Erythroblast (primary cell): Measurements from ENCODE around the gene PITX1.

Source experiments
- DNase-seq, 2 experiments: peaks; one replicate each; lab custom pipeline; 2025; lab: John Stamatoyannopoulos, UW
- GATA1 ChIP-seq: IDR thresholded peaks from 2 replicates; pipeline ENCODE4 v1.6.1; 2011; ENCODE audit warnings: low read depth, mild to moderate bottlenecking, control low read depth, low read length, moderate library complexity
- POLR2A ChIP-seq: IDR thresholded peaks from 2 replicates; pipeline ENCODE4 v1.6.1; 2011; ENCODE audit warnings: mild to moderate bottlenecking, low read length

The PITX1 gene

DNA sequence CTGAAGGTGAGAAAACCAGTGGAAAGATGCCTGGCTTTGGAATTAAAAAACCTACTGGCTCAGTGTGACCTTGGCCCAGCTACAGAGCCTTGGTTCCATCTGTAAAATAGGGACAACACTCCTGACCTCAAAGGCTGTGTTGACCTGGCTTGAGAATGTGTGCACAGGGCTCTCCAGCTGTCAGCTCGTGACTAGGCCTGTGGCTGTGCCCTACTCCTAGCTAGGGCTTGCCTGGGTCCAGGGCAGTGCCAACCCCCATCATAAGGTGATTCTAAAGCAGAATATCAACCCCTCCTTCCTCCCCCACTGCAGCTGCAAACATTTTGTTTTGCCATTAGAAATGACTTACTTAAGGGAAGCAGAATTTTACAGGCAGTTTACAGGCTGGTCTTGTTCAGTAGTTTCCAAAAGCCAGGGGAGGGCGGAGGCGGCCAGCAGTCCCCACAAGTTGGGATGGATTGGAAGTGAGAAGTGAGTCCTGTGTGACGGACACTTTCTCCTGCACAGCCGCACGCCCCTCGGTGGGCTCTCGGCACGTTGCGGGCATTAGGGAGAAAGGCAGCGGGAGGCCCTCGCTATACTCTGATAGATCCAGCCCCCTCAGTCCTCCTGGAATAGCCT lies 7.3 kb downstream of the PITX1 start:
- no peak for TF ChIP-seq POLR2A
- no peak for TF ChIP-seq GATA1

DNA sequence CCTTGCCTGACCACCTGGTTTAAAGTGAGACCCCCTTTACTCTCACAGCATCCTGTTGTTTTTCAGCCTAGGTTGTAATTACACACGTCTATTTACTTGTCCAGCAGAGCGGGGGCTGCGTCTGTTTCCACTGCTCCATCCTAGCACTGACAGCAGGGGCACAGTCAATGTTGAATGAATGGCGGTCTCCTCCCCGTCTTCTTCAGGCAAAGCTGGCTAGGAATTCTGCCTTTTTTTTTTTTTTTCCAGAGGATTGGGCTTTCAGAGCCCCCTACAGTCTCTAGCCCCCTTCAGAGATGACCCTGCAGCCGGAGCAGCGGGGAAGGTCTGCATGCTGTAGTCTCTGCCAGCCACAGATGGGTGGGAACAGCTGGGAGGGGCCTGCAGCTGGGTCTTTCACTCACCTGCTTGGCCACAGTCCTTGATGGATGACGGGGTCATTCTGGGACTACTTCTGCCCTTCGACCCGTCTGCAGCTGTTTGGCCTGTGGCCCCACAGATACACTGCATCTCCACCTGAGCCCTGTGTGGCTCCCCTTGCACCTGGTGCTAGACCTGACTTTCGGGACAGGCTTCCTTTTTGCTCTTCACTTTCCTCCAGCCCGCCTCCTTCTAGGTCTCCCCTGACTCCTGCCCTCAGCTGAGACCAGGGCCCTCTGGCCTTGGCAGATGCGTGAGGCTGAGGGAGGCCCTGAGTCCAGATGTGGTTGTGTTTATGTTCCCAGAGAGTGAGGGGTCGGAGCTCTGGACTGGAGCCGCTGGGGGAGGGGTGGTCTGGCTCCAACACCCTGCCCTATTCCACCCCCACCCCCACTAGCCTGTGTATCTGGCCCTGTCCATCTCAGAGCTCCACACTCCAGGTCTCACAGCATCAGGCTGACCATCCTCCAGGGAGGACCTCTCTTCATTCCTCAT lies 8.0 kb downstream of the PITX1 start:
- DNase-seq, result no peak
- TF ChIP-seq POLR2A, result no peak
- TF ChIP-seq GATA1, result no peak

More for the DNA sequence above, 7.3 kb downstream of the PITX1 start:
- DNase-seq, result no peak

DNA sequence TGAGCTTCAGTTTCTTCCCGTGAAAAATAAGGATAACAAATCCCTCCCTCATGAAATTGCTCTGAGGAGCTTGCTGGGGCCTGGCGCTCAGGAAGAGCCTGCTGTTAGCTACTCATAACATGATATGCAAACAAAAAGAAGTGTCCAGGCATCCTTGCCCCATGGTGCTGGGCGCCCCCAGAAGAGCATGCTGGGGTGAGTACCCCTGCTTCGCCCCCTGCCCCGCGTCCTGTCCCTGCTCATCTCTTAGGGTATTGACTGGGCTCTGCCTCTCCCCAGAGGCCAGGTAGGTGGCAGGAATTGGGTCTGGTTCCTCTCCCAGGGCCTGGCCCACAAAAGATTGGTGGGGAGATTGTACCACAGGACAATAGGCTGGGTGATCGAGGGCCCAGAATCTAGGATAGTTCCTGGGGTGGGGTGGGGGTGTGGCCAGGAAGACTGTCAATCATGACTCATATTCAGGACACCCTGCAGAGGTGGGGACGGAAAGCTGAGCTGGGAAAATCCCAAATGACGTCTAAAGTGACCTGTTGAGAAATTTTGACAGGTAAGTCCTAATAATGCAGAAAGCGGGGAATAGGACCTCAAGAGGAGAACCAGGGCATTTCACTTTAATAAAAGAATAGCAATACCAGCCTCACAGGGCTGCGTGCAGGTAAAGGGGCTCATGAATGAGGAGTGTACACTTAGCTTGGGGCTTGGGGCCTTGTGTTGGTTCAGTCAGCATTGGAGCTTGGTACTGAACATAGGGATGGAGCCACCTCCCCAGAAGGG lies 8.9 kb downstream of the PITX1 start:
- no peak for DNase-seq
- no peak for TF ChIP-seq POLR2A
- TF ChIP-seq GATA1, result no peak

DNA sequence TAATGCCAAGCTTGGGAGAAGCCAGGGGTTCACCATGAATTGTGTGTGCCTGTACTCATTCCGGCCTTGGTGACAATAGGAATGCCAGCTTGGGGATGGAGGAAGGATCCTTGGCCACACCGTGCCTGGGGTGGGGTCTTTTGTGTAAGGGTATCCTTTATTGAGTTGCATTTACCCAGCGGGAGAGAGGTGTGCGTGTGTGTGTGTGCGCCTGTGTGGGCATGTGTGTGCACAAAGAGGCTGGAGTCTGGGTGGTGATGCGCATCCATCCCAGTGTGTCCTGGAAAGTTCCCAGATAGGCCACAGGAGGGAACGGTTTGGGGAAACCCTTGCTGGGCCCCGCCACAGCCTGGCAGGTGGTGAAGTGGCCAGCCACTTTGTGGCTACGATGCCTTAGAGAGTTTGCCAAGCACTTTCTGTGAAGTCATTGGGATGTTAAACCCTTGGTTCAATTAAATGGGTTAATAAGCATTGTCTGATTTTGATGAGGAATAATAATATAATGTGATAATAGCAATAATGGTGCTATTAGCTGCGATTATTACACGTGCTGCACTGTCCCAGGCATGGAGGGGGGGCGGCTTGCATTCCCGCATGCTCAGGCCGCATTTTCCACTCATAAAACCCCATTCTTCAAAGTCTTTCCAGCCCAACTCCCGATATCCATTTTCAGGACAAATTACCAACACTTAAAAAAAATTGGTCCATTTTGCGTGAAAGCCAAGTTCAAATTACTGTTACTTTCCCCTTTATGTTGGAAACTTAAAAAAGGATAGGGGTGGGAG lies 13.7 kb downstream of the PITX1 start:
- TF ChIP-seq GATA1 (no peak), POLR2A (no peak)
- DNase-seq, result no peak

DNA sequence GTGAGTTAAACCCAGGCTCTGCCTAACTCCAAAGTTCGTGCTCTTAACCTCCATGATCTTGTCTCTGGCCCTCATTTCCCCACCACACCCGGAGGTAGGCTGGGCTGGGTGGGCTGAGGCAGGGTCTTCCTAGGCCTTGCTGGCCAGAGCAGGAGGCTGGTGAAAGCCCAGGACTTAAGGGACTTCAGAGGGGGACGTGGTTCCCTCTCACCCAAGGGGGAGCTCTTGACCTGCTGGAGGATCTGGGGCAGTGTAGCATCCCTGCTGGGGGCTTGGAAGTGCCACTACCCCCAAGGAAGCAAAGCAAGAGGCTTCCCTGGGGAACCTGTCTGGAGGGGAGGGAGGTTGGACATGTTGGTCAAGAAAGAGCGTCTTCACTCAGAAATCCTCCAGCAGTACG lies 14.7 kb downstream of the PITX1 start:
- TF ChIP-seq GATA1, result no peak
- DNase-seq, result peak in 1 of 2 experiments; percentile 21

DNA sequence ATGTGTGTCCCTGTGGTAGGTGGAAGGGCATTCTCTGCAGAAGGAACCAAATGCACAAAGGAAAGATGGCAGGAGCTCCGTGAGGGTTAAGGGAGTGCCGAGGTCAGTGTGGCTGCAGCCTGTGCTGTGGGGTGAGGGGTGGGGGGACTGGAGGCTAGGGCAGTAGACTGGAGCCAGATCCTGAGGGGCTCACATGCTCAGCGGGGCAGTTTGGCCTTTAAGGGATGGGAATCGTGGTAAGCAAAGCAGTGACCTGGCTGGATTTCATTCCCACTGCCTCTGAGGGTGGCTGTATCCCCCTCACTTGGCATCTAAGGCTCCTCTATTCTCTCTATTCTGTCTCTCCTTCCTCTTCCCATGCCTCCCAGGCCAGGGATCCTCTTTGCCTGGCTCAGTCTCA lies 15.6 kb downstream of the PITX1 start:
- no peak for DNase-seq
- TF ChIP-seq GATA1, result no peak
- TF ChIP-seq POLR2A, result no peak

DNA sequence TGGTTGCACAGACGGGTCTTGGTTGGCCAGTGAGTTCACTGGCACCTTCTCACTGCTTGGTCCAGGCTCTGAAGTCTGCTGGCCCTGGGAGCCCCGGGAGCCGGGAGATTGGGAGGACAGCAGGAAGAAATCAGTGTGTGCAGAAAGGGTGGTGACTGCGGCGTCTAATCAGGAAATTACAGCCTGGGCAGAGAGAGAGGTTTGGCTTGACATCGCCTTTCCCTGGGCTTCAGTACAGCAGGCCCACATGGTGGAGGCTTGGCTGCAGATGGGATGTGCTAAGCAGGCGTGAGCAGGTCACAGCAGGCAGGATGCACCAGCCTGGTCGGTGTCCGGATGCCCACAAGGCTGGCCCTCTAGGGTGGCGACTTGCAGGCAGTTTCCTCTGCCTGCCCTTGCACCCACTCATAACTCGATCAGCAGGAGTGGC lies 17.2 kb downstream of the PITX1 start:
- no peak for DNase-seq
- no peak for TF ChIP-seq GATA1
- no peak for TF ChIP-seq POLR2A

DNA sequence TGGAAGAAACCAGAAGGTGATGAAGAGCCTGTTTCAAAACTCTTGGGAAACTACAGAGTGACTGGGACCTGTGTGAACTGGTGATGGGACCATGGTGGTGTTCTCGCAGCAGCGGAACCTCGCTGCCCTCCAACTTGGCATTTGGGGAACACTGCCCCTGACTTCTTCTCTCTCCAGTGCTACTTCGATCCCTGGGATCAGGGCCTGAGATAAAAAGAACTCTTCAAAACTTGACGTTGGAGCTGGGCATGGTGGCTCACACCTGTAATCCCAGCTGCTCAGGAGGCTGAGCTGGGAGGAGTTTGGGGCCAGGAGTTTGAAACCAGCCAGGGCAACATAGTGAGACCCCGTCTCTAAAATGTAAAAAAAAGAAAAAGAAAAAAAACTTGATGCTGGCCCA lies 18.1 kb downstream of the PITX1 start:
- no peak for DNase-seq
- no peak for TF ChIP-seq GATA1
- TF ChIP-seq POLR2A, result no peak

DNA sequence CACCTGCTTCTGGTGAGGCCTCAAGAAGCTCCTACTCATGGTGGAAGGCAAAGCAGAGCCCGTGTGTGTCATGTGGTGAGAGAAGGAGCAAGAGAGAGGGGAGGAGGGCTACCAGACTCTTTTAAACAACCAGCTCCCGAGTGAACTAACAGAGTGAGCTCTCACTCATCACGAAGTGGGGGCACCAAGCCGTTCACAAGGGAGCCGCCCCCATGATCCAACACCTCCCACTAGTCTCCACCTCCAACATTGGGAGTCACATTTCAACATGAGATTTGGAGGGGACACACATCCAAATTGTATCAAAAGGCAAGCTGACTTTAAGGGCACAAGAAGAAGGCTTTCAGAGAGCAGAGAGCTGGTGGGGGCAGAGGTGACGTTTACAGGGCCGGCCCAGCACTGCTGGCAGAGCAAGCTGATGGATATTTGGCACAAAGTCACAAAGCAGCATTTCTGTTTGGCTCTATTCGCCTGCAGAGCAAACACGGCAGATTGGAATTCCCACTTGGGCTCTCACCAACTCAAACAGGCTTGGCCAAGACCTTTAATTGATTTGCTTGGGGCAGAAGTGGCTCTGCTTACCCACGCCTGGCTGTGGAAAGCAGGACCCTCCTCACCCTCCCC lies 20.0 kb downstream of the PITX1 start:
- TF ChIP-seq GATA1 (no peak), POLR2A (no peak)
- no peak for DNase-seq

DNA sequence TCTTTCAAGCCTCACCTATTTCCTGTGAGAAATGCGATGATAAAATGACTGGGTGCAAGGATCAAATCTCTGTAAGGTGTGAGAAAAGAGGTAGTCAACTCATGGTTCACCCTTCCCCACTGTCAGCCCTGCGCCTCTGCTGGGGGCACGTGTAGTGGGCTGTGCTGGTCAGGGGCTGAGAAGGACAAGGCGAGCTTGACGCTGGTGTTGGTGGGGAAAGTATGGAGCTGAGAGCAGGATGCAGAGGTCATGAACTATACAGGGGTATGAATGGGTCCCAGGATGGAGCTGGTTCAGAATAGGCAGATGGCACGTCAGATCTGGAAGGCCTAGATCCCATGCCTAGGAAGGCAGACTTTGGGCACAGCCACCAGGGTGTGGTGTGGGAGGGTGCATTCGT lies 20.6 kb downstream of the PITX1 start:
- DNase-seq, result no peak
- no peak for TF ChIP-seq POLR2A
- TF ChIP-seq GATA1, result no peak

DNA sequence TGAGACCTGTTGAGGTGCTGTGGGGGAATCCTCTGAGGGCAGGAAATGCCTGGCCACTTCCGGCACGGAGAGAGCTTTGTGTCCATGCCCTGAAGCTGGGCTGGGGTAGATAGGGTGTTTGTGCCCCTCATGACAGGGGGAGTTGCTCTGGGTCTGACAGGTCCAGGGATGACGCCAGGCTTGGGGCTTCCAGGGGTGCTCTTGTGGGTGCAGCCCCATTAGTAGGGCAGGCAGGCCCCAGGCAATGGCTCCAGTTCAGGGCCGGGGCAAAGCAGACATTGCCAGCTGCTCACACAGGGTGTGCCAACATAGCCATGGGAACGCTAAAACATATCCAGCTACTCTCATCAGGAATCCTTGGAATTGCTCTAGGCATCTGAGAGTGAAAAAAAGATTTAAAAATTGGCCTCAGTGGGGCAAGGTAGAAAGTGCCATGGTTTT lies 21.1 kb downstream of the PITX1 start:
- DNase-seq, result no peak
- TF ChIP-seq GATA1, result no peak
- no peak for TF ChIP-seq POLR2A

DNA sequence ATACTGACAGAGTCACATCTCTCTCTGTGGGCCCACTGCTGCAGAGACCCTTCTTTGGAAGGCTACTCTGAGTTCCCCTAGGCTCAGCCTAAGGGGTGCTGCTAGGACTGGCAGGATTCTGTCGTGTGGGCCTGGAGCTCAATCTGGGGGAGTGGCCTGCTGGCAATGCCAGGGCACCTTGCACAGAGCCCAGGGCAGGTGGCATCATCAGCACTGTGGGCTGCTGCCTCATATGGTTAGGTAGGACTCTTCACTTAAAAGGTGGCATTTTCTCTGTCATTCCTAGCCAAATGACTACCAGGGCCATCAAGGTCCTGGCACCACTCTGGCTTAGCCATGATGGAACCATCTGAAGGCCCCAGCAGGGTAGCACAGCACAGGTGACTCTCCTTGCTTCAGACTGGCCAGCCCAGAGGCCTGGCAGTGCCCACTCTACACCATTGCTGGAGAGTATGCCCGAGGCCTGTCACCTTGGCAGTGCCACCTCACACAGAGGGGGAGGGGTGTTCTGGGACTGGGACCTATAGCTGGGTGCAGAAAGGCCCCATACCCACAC lies 21.9 kb downstream of the PITX1 start:
- DNase-seq, result no peak
- TF ChIP-seq GATA1 (no peak), POLR2A (no peak)
